ENCODE data around the gene LSAMP.

- TF ChIP-seq CTCF (IDR thresholded peaks at IDR 0.05), result no peak
- no peak for TF ChIP-seq POLR2AphosphoS5 (IDR thresholded peaks at IDR 0.05)
- TF ChIP-seq POLR2A (IDR thresholded peaks at IDR 0.05), result no peak
- no peak for TF ChIP-seq EP300 (IDR thresholded peaks at IDR 0.05)
Measured at GRCh38 chr3:115803661-115804060, 641.6 kb downstream of the LSAMP start.
